IMR-90 (cell line): Measurements from ENCODE around the gene GLCCI1. TPM values are rescaled to one million over a fixed set of nuclear protein-coding genes. Genes with fewer than 3 reads are reported as not detected.

Source experiments
- ATAC-seq: fragments of 200-7000 bp; cut with Tn5 transposase; 2 replicates; pipeline ENCODE4 v1.9.1; 2020; ENCODE audit warnings: low read depth, mild to moderate bottlenecking, moderate library complexity
- BruUV-seq: library from RNA; stranded (reverse); fragments of 400-500 nt; replicated peaks from 2 replicates; lab custom pipeline; 2021; lab: Mats Ljungman, UMichigan
- CTCF ChIA-PET: fragments of 300-600 bp; formaldehyde crosslinking; extraction: SDS; loops from one replicate; lab custom pipeline; 2021; ENCODE audit warnings: antibody characterized with exemption; lab: Yijun Ruan, JAX
- POLR2A ChIA-PET: fragments of 300-600 bp; sonication (Branson Sonifier 250); formaldehyde crosslinking; loops from one replicate; lab custom pipeline; 2022; ENCODE audit warnings: antibody characterized with exemption; ENCODE audit not compliant: unreplicated experiment; lab: Charles Lee
- DNase-seq: peaks from one replicate; pipeline ENCODE4 v3.0.0; 2013
- H2AFZ ChIP-seq: replicated peaks from 2 replicates; pipeline ENCODE3; 2013; ENCODE audit warnings: low read length, mild to moderate bottlenecking; ENCODE audit not compliant: poor library complexity
- H2AK5ac ChIP-seq: 2 replicates; pipeline ENCODE4 v1.6.1; 2013; ENCODE audit warnings: low read depth, low read length, inconsistent platforms
- H2AK9ac ChIP-seq: replicated peaks from 2 replicates; pipeline ENCODE3; 2013; ENCODE audit warnings: mild to moderate bottlenecking, low read depth, low read length, moderate library complexity; ENCODE audit not compliant: poor library complexity
- H2BK120ac ChIP-seq: 2 replicates; pipeline ENCODE4 v1.6.1; 2013; ENCODE audit warnings: low read depth, low read length, inconsistent platforms
- H2BK15ac ChIP-seq: 3 replicates; pipeline ENCODE4 v1.6.1; 2013; ENCODE audit warnings: low read depth, low read length, inconsistent platforms
- H2BK20ac ChIP-seq: 2 replicates; pipeline ENCODE4 v1.6.1; 2013; ENCODE audit warnings: low read depth, mild to moderate bottlenecking, inconsistent platforms, low read length, moderate library complexity
- H2BK5ac ChIP-seq: 2 replicates; pipeline ENCODE4 v1.6.1; 2013; ENCODE audit warnings: mild to moderate bottlenecking, low read depth, low read length, inconsistent platforms; ENCODE audit not compliant: poor library complexity, severe bottlenecking
- H3K14ac ChIP-seq: replicated peaks from 2 replicates; pipeline ENCODE4 v1.6.1; 2013; ENCODE audit warnings: low read depth, low read length, inconsistent platforms
- H3K18ac ChIP-seq: 2 replicates; pipeline ENCODE4 v1.6.1; 2013; ENCODE audit warnings: low read depth, low read length, control low read depth
- H3K23ac ChIP-seq: 2 replicates; pipeline ENCODE4 v1.6.1; 2013; ENCODE audit warnings: low read depth, low read length, inconsistent platforms
- H3K27ac ChIP-seq: 2 replicates; pipeline ENCODE4 v1.5.1; 2013; ENCODE audit warnings: mild to moderate bottlenecking, control low read depth, low read length; ENCODE audit not compliant: insufficient read depth
- H3K27me3 ChIP-seq: 2 replicates; pipeline ENCODE4 v1.6.1; 2013; ENCODE audit warnings: low read length; ENCODE audit not compliant: control insufficient read depth, insufficient read depth
- H3K36me3 ChIP-seq: 2 replicates; pipeline ENCODE4 v1.6.1; 2013; ENCODE audit warnings: low read length, mixed read lengths; ENCODE audit not compliant: control insufficient read depth, insufficient read depth
- H3K4ac ChIP-seq: 2 replicates; pipeline ENCODE4 v1.6.1; 2013; ENCODE audit warnings: low read depth, low read length, inconsistent platforms
- H3K4me1 ChIP-seq: 2 replicates; pipeline ENCODE4 v1.6.1; 2013; ENCODE audit warnings: low read length, mixed read lengths; ENCODE audit not compliant: control insufficient read depth, insufficient read depth
- H3K4me2 ChIP-seq: 2 replicates; pipeline ENCODE4 v1.6.1; 2013; ENCODE audit warnings: low read depth, mild to moderate bottlenecking, control low read depth, low read length, moderate library complexity
- H3K4me3 ChIP-seq: 2 replicates; pipeline ENCODE4 v1.5.1; 2013; ENCODE audit warnings: low read depth, mild to moderate bottlenecking, control low read depth, low read length, moderate library complexity; ENCODE audit not compliant: insufficient read depth
- H3K56ac ChIP-seq: 2 replicates; pipeline ENCODE4 v1.6.1; 2013; ENCODE audit warnings: low read length, inconsistent platforms; ENCODE audit not compliant: insufficient read depth; ENCODE audit errors: extremely low read depth
- H3K79me1 ChIP-seq, 2 experiments: 2 replicates each; pipeline ENCODE4 v1.6.1; 2013; ENCODE audit warnings: low read length in 2 of 2, inconsistent platforms in 1 of 2, low read depth in 1 of 2
- H3K9ac ChIP-seq: 2 replicates; pipeline ENCODE4 v1.6.1; 2013; ENCODE audit warnings: low read depth, low read length, control low read depth
- H3K9me1 ChIP-seq: 2 replicates; pipeline ENCODE4 v1.6.1; 2013; ENCODE audit warnings: low read length, inconsistent platforms; ENCODE audit not compliant: insufficient read depth
- H3K9me3 ChIP-seq: 2 replicates; pipeline ENCODE4 v1.6.1; 2013; ENCODE audit warnings: low read length; ENCODE audit not compliant: control insufficient read depth, insufficient read depth
- H4K20me1 ChIP-seq: 2 replicates; pipeline ENCODE4 v1.6.1; 2013; ENCODE audit warnings: low read length, inconsistent platforms; ENCODE audit not compliant: insufficient read depth
- H4K5ac ChIP-seq: 2 replicates; pipeline ENCODE4 v1.6.1; 2013; ENCODE audit warnings: mild to moderate bottlenecking, low read depth, low read length, control low read depth
- H4K8ac ChIP-seq, 2 experiments: 2 replicates each; pipeline ENCODE4 v1.6.1; 2013; ENCODE audit warnings: low read depth in 2 of 2, low read length in 2 of 2, control low read depth in 1 of 2, inconsistent platforms in 1 of 2
- H4K91ac ChIP-seq: 2 replicates; pipeline ENCODE4 v1.6.1; 2013; ENCODE audit warnings: low read depth, low read length, inconsistent platforms; ENCODE audit not compliant: insufficient read depth
- MAFK ChIP-seq: IDR thresholded peaks from 2 replicates; pipeline ENCODE4 v1.6.1; 2012; ENCODE audit warnings: low read depth, low read length, improper control_type of control experiment
- POLR2A ChIP-seq: IDR thresholded peaks from 2 replicates; pipeline ENCODE4 v1.6.1; 2012; ENCODE audit warnings: mild to moderate bottlenecking, low read depth, low read length
- WGBS, 2 experiments: methylation state at CpG; one replicate each; pipeline versions ENCODE4 v1.1.5 to v1.1.7; 2013; ENCODE audit warnings: missing lambda C conversion rate in 2 of 2; ENCODE audit not compliant: insufficient read length in 1 of 2; ENCODE audit errors: extremely low coverage in 2 of 2; 5-methylcytosine and 5-hydroxymethylcytosine counted together
- dilution Hi-C: fragments of 300-500 bp; cut with HindIII; formaldehyde crosslinking; loops from one replicate; pipeline ENCODE4 v1.14.3; 2018; ENCODE audit warnings: low sequenced_read_pairs; ENCODE audit not compliant: unreplicated experiment
- in situ Hi-C: fragments of 300-500 bp; cut with MboI; formaldehyde crosslinking; loops from 3 replicates; pipeline ENCODE4 v1.14.3; 2019; ENCODE audit warnings: low sequenced_read_pairs, inconsistent platforms, mixed read lengths
- intact Hi-C: fragments of 100-400 bp; cut with micrococcal nuclease; formaldehyde crosslinking; loops from 2 replicates; pipeline ENCODE4 v1.10.0; 2022
- polyA plus RNA-seq, 3 experiments: library from polyadenylated mRNA; depleted of rRNA; stranded (reverse); fragments of >200 nt; gene quantifications; 2 replicates each; pipeline ENCODE4 v1.2.3, GENCODE V29; 2012; ENCODE audit warnings: low replicate concordance in 1 of 3
- total RNA-seq: library from RNA; depleted of rRNA; stranded (reverse); fragments of >200 nt; gene quantifications from 2 replicates; pipeline ENCODE4 v1.2.3, GENCODE V29; 2012
- TF ChIP-seq, protein P1 (sequence below): fragments of 150-350 bp; IDR thresholded peaks from 2 replicates; pipeline ENCODE4 v1.6.1; 2016; ENCODE audit warnings: low read depth, mild to moderate bottlenecking, low read length, moderate library complexity, borderline replicate concordance

GLCCI1 gene
- total and polyA plus RNA-seq, 2 of the 4 experiments (the other 2 are of a cell fraction) = 4.1 to 6.2 TPM

DNA sequence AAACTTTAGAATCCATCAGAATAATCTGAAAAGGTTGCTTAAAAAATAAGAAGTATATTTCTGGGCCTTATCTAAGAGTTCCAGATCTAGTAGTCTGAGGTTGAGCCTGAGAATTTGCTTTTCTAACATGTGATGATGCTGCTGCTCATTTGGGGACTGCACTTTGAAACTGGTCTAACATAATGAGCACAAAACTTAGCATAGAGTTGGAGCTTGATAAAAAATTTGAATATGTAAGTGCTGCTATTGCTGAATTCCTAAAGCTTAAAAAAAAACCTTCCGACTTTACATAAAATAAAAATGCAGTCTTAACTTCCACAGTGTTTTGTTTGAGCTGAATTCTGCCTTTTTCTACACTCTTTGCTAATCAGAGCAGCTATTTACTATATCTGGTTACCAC lies 48.8 kb downstream of the GLCCI1 start:
- H4K20me1 ChIP-seq = no peaks in the 10 kb centered on the region
- DNase-seq (no peak), ATAC-seq (no peak)
- H2BK20ac ChIP-seq = no peak overlapping the region
- no peaks in the 10 kb centered on the region for H3K4me1 ChIP-seq
- no peak overlapping the region for H2AFZ ChIP-seq
- TF ChIP-seq MAFK (no peak), POLR2A (no peak)
- TF ChIP-seq, protein P1, sequence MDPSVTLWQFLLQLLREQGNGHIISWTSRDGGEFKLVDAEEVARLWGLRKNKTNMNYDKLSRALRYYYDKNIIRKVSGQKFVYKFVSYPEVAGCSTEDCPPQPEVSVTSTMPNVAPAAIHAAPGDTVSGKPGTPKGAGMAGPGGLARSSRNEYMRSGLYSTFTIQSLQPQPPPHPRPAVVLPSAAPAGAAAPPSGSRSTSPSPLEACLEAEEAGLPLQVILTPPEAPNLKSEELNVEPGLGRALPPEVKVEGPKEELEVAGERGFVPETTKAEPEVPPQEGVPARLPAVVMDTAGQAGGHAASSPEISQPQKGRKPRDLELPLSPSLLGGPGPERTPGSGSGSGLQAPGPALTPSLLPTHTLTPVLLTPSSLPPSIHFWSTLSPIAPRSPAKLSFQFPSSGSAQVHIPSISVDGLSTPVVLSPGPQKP = no peak
- H3K4me3 ChIP-seq = no peak overlapping the region
- no peak overlapping the region for H2BK15ac ChIP-seq
- H4K5ac ChIP-seq = no peak overlapping the region
- no peak overlapping the region for H4K91ac ChIP-seq
- no peak overlapping the region for H2BK5ac ChIP-seq
- no peak overlapping the region for H3K27ac ChIP-seq
- H3K36me3 ChIP-seq = no peaks in the 10 kb centered on the region
- no peaks in the 10 kb centered on the region for H3K9me1 ChIP-seq
- H2AK9ac ChIP-seq = no peak overlapping the region
- no peak overlapping the region for H3K23ac ChIP-seq
- BruUV-seq = no TSS peak
- ChIA-PET POLR2A (interaction anchor here (0.7 kb wide), 1 partner anchor 68 kb away, joined by 4 read pairs; no protein-coding TSS in a partner anchor), CTCF (no interaction called here)
- H3K4ac ChIP-seq = no peak overlapping the region
- peaks cover 0 to 4% of the 10 kb centered on the region in 2 experiments; a peak in 1 of 4 replicates for H3K79me1 ChIP-seq
- no peak overlapping the region for H3K18ac ChIP-seq
- no peak overlapping the region for H3K14ac ChIP-seq
- in situ Hi-C loops = no loop called here
- no peaks in the 10 kb centered on the region for H3K27me3 ChIP-seq
- no peaks in the 10 kb centered on the region for H3K9me3 ChIP-seq
- no CpG with 5 or more reads among the region's 1 CpG for WGBS, 2 experiments
- H2BK120ac ChIP-seq = no peak overlapping the region
- H2AK5ac ChIP-seq = no peak overlapping the region
- H3K4me2 ChIP-seq = no peak overlapping the region
- no peak overlapping the region for H4K8ac ChIP-seq
- no peak overlapping the region for H3K56ac ChIP-seq
- dilution Hi-C loops = no loop called here
- H3K9ac ChIP-seq = no peak overlapping the region
- intact Hi-C loops = no loop called here
